Uterus (tissue), 2 donors: ENCODE results near the gene ARID1B.

Experiments
- POLR2A ChIP-seq, 2 donors: fragments of 450-650 bp; IDR thresholded peaks; one replicate each; pipeline ENCODE4 v1.6.1; 2016; ENCODE audit warnings: antibody characterized with exemption in 2 of 2, mild to moderate bottlenecking in 1 of 2, moderate library complexity in 1 of 2
- TF ChIP-seq, protein P1 (sequence below), 4 experiments: fragments of 200-600 bp in 2 of 4; fragments of 450-650 bp in 2 of 4; sonication (generic) in 2 of 4; IDR thresholded peaks; one replicate each; pipeline ENCODE4 v1.5.1; 2016 to 2019; ENCODE audit warnings: antibody characterized with exemption in 4 of 4, mild to moderate bottlenecking in 2 of 4, moderate library complexity in 1 of 4

DNA sequence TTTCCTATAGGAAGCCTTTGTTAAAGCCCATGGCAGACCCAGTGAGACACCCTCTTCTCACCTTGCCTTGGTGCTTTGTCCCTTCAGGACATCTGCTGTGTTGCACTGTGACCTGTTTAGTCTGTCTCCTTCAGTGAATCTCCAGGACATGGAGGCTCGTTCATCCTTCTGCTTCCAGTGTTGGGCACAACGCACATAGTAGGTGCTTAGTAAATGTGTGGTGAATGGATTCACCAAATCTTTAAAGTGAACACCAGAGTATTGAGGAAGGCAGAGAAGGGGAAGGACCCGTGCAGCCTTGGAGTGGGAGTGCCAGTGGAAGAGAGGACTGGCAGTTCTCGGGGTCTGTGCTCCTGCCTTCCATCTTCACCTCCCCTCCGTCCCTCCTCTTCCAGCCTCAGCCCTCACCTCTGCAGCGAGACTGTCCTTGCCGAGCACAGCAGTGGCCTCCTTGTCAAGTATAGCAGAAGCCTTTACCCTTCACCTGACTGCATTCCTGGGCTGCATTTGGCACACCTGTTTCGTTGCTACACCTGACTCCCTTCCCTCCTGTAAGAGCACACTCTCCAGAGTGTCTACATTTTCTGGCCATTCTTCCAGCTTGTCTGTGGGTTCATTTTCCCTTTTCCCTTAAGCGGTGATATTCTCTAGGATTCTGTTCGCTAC is 49.2 kb downstream of the ARID1B start:
- TF ChIP-seq, protein P1, sequence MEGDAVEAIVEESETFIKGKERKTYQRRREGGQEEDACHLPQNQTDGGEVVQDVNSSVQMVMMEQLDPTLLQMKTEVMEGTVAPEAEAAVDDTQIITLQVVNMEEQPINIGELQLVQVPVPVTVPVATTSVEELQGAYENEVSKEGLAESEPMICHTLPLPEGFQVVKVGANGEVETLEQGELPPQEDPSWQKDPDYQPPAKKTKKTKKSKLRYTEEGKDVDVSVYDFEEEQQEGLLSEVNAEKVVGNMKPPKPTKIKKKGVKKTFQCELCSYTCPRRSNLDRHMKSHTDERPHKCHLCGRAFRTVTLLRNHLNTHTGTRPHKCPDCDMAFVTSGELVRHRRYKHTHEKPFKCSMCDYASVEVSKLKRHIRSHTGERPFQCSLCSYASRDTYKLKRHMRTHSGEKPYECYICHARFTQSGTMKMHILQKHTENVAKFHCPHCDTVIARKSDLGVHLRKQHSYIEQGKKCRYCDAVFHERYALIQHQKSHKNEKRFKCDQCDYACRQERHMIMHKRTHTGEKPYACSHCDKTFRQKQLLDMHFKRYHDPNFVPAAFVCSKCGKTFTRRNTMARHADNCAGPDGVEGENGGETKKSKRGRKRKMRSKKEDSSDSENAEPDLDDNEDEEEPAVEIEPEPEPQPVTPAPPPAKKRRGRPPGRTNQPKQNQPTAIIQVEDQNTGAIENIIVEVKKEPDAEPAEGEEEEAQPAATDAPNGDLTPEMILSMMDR (IDR thresholded peaks at IDR 0.05), result no peak
- TF ChIP-seq POLR2A (IDR thresholded peaks at IDR 0.05), result no peak
